IPS DF 4.7 (cell line): ENCODE data around the gene MIEN1.
"Not testable (repeated sequence)": the region's sequence is repeated elsewhere in the genome, so short reads cannot be mapped to it uniquely, and the experiment has no call there.

Experiments used
- DNase-seq: peaks from one replicate; pipeline ENCODE4 v3.0.0-alpha.2; 2013; ENCODE audit warnings: low spot score; ENCODE audit errors: extremely low read depth

MIEN1 gene

DNA sequence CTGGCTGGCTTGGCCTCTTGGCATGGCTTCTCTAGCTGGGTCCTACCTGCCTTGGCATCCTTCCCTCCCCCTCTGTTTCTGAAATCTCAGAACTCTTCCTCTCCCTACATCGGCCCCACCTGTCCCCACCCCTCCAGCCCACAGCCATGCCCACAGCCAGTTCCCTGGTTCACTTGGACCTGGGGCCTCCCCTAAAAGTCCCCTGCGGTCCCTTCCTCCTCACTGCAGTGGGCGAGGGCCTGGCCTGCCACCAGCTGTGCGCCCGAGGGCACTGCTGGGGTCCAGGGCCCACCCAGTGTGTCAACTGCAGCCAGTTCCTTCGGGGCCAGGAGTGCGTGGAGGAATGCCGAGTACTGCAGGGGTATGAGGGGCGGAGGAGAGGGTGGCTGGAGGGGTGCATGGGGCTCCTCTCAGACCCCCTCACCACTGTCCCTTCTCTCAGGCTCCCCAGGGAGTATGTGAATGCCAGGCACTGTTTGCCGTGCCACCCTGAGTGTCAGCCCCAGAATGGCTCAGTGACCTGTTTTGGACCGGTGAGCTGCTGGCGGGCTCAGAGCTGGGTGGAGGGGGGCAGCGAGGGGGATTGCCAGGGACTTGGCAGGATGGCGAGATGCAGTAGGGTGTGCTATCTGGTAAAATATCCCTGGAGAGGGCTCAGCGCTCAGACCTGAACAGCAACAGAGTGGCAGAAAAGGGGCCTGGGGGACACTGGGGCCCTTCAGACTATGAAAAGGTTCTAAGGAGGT, 14.1 kb downstream of the MIEN1 start:
- DNase-seq: no peak

DNA sequence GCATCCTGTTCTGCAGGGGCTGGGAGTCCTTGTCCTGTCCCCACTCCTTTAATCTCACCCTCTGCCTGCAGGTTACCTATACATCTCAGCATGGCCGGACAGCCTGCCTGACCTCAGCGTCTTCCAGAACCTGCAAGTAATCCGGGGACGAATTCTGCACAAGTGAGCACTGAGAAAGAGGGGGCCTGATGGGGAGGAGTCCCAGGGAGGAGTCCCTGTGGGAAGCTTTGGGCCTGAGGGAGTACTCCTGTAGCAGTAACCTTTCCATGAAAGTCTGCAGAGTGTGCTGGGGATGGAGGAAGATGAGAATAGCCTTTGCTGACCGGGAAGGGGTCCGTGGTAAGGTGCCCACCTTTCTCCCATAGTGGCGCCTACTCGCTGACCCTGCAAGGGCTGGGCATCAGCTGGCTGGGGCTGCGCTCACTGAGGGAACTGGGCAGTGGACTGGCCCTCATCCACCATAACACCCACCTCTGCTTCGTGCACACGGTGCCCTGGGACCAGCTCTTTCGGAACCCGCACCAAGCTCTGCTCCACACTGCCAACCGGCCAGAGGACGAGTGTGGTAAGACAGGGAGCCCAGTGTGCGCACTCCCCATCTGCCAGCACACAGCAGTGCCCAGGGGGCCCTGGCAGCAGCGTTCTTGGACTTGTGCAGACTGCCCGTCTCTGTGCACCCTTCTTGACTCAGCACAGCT, 14.8 kb downstream of the MIEN1 start:
- no peak for DNase-seq

DNA sequence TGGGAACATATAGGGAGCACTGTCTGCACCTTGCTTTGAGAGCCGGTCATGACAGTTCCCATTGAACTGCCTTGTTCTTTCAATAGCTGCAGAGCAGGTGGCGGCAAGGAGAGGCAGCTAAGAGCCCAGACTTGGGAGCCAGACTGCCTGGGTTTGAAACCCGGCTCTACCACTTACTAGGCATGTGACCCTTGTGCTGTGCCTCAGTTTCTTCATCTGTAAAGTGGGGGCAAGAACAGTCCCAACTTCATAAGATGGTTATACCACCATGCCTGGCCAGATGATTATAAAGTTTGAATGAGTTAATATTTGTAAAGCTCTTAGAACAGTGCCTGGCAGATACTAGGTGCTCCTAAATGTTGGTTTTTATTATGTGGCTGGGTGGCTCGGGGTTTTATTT, 16.1 kb downstream of the MIEN1 start:
- no peak for DNase-seq

DNA sequence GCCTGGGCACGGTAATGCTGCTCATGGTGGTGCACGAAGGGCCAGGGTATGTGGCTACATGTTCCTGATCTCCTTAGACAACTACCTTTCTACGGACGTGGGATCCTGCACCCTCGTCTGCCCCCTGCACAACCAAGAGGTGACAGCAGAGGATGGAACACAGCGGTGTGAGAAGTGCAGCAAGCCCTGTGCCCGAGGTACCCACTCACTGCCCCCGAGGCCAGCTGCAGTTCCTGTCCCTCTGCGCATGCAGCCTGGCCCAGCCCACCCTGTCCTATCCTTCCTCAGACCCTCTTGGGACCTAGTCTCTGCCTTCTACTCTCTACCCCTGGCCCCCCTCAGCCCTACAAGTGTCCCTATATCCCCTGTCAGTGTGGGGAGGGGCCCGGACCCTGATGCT, 18.5 kb downstream of the MIEN1 start:
- no peak for DNase-seq

DNA sequence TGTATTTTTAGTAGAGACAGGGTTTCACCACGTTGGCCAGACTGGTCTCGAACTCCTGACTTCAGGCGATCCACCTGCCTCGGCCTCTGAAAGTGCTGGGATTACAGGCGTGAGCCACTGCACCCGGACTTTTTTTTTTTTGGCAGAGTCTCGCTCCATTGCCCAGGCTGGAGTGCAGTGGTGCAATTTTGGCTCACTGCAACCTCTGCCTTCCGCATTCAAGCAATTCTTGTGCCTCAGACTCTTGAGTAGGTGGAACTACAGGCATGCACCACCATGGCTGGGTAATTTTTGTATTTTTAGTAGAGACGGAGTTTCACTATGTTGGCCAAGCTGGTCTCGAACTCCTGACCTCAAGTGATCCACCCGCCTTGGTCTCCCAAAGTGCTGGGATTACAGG, 19.3 kb downstream of the MIEN1 start:
- not testable (repeated sequence) for DNase-seq

DNA sequence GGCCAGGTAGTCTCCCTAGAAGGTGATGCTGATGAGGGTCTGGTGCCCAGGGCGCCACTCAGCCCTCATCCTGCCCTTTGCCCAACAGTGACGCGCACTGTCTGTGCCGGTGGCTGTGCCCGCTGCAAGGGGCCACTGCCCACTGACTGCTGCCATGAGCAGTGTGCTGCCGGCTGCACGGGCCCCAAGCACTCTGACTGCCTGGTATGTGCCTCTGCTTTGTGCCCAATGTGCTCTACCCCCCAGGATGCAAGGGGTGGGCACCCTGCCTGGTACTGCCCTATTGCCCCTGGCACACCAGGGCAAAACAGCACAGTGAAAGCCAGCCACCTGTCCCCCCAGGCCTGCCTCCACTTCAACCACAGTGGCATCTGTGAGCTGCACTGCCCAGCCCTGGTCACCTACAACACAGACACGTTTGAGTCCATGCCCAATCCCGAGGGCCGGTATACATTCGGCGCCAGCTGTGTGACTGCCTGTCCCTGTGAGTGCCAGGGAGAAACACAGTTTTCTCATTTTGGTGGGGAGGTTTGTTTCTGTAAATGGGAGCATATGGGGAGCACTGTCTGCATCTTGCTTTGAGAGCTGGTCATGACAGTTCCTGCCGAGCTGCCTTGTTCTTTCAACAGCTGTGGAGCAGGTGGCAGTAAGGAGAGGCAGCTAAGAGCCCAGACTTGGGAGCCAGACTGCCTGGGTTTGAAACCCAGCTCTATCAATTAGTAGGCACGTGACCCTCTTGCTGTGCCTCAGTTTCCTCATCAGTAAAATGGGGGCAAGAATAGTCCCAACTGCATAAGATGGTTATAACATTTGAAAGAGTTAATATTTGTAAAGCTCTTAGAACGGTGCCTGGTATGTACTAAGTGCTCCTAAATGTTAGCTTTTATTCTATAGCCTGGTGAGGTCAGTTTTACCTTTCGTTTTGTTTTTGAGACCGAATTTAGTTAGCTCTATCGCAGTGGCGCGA, 20.1 kb downstream of the MIEN1 start:
- DNase-seq: no peak

DNA sequence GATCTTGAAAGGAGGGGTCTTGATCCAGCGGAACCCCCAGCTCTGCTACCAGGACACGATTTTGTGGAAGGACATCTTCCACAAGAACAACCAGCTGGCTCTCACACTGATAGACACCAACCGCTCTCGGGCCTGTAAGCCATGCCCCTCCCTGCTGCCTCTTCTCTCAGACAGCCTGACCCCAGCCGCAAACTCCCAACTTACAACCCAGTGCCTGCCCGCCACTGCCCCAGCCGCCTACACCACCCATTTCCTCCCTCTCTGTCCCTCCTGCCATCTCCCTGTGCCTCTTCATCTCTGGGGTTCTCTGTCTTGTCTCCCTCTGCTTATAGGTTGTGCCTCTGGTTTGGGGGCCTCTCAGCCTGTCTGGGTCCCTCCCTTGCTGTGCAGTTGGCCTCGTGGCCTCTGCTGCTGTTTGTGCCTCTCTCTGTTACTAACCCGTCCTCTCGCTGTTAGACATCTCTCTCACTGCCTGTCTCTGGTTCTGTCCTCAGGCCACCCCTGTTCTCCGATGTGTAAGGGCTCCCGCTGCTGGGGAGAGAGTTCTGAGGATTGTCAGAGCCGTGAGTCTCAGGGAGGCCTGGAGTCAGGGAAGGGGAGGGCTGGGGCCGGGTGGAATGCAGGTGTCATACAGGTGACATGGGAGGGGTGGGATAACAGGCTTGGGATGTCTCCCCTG, 20.9 kb downstream of the MIEN1 start:
- no peak for DNase-seq

DNA sequence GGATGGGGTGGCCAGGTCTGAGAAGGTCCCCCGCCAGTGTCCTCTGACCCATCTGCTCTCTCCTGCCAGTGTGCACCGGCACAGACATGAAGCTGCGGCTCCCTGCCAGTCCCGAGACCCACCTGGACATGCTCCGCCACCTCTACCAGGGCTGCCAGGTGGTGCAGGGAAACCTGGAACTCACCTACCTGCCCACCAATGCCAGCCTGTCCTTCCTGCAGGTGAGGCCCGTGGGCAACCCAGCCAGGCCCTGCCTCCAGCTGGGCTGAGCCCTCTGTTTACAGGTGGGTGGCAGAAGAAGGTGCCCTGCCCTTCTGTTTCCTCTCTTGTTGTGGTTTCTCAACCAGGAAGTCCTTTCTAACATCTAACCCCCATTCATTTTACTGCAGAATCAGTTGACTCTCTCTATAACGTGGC, 23.4 kb downstream of the MIEN1 start:
- DNase-seq: no peak

DNA sequence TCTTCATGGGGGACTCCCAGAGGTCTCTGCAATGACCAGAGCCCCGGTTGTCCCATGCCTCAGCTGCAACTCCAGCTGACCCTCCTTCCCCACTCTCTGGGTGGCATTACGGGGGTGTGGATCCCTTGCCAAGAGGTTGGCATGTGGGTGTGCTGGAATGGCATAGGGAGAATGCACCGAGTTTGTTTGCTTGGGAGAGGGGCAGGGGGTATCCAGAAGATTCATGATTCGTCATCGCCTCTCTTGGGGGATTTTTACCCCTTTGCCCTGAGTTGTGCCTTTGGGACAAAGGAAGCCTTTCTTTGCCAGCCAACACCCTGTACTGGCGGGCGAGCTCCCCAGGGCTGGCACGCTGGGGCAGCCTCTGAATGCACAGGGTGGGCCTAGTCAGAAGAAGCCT, 23.9 kb downstream of the MIEN1 start:
- no peak for DNase-seq

DNA sequence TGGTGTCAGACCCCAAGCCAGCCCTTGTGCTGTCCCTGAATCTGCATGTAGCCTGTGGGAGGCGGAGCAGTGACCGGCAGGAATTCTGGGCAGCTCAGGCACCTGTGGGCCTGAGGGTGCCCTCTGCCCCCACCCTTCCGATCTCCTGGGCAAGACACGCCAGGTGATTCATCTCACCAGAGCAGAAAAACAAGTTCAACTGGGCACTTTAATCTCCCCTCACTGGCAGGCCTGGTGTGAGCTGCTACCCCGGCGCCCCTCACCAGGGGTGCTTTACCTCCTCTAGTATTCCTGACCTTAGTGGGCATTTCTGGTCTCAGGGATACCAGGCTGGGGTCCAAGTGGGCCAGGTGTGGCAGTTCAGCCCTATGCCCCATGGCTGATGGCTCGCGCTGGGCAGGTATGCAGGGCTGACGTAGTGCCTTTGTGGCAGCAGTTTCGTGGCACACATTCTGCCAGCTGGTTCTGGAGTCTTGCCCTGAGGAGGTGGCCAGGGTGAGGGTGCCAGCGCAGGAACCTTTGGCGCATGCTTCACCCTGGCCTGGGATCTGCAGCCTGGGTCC, 24.5 kb downstream of the MIEN1 start:
- DNase-seq: no peak

DNA sequence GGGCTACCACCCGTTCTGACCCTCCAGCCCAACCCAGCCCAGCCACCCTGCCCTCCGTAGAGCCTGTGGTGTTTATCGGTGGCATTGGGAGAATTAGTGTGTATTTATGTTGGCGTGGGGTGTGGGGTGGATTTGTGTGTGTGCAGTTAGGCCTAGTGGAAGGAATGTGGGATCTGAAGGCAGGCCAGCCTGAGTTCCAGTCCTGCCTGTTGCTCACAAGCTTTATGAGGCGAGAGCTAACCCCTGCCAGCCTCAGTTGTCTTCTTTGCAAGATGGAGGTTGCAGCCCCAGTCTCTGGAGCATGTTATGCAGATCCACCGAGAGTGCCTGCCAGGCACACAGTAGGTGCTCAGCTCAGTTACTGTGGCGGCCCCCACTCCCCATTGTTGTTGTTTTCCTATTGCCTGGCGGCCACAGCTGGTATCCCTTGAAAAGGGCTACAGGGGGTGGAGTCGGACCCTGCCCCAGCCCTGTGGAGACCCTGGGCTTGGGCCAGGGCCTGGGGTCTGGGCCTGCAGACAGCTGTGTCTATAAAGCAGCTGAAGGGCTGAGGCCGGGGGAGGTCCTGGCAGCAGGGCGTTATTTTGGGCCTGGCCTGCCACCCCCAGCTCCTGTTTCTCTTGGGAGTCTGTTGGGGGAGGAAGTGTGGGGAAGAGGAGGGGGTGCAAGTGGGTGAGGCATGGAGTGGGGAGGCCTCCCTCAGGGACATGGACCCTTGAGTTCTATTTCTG, 25.3 kb downstream of the MIEN1 start:
- DNase-seq: no peak

DNA sequence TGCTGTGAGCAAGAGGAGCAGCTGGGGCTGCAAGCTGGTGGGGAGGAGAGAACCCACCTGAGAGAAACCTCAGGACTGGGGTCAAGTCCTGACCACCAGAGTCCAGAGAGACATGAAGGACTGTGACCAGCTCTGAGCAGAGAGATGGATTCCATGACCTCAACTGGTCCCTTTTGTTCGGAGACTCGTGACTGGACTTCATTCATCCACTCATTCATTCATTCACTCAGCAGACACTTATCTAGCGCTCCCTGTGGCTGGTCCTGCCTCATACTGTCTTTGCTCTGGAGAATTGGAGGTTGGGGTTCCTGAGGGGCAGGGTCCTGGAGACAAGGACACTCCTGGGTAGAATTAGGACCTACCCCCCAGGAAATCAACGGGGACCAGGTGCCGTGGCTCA, 26.4 kb downstream of the MIEN1 start:
- no peak for DNase-seq

DNA sequence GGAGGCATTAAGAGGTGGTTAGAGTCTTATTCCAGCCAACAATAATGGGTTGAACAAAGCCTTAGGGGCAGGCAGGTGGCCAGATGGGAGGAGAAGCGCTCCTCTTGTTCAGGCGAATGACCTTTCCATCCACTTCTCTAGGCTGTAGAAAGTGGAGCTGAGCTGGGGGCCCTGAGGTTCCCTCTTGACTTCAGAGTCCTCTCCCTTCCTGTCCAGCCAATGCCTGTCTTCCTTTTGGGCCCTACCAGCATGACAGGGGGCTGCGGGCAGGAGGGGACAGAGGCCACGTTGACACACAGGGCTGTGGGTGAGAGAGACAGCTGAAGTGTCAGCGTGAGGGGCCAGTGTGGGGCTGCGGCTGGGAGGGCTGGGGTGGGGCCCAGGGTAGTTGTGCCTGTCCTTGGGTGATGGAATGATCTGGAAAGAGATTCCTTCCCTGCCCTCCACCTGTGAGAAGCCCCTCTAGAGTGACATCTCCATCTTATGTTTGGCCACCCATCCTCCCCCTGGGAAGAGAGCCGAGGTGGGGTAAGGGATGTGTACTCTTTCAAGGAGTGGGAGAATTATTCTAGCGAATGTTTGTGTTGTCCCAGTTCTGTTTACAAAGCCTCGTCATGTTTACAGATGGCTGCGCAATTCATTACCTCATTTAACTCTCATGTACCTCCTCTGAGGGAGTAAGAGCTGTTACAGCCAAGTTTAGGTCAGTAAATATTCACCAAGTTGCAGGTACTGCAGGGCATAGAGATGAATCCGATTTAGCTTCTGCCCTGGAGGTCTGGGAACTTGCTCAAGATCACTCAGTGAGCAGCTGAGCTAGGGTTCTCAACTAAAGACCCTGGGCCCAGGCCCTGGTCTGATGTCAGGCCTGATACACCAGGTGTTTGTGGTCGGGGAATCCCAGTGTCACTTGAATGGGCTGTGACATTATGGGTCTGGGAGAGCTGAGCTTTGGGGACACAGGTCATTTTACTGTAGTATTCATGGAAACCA, 27.1 kb downstream of the MIEN1 start:
- DNase-seq: no peak

DNA sequence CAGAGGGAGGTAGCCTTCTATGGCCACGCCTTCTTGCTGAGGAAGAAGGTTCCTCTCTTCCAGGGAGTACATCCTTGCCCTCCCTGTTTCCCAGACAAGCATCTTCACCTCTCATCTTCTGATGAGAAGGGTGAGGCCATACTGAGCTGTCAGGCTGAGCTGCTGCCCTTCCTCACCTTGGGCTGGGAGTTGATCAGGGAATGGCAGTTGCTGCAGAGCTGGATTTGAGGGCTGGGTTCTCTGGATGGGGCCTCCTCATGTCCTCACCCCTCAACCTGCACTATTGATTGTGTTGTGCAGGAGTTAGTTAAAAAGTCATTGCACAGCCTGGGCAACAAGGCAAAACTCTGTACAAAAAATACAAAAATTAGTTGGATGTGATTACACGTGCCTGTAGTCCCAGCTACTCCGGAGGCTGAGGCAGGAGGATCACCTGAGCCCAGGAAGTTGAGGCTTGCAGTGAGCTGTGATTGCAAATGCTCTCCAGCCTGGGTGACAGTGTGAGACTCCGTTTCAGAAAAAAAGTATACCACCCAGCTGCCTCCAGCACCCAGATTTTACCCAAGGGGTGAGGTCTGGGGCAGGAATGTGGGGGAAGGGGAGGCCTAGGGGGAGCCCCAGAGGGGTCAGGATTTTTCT, 28.4 kb downstream of the MIEN1 start:
- no peak for DNase-seq

DNA sequence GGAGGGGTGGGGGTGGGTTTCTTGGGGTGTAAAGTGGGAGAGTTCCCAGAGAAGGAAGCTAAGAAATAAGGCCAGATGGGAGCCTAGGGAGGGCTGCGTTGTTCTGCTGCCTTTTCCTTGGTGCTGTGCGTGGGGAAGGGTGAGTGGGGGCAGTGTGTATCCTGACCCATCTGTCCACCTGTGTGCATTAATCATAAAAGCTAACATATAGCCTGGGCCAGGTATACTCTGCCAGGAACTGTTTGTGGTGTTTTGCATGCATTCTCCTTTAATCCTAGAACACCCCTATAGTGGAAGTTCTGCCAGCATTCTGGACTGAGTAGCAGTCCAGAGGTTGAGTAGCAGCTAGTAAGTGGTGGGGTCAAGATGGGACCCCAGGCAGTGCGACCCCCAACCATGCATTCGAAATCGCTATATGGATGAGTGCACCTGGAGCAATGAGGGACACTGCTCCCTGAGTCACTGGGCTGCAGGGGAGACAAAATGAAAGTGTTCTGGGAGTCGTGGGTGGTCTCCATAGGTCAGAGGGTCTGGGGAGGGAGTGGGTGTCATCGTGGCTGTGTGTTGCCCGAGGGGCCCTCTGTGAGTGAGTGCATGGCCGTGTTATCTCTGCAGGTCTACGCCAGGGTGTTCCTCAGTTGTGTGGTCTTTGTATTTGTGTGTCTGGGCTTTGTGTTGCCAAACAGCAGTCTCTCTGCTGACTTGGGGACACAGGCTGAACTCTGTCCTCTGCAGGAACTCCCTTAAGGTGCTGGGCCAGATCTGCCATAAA, 29.1 kb downstream of the MIEN1 start:
- no peak for DNase-seq

DNA sequence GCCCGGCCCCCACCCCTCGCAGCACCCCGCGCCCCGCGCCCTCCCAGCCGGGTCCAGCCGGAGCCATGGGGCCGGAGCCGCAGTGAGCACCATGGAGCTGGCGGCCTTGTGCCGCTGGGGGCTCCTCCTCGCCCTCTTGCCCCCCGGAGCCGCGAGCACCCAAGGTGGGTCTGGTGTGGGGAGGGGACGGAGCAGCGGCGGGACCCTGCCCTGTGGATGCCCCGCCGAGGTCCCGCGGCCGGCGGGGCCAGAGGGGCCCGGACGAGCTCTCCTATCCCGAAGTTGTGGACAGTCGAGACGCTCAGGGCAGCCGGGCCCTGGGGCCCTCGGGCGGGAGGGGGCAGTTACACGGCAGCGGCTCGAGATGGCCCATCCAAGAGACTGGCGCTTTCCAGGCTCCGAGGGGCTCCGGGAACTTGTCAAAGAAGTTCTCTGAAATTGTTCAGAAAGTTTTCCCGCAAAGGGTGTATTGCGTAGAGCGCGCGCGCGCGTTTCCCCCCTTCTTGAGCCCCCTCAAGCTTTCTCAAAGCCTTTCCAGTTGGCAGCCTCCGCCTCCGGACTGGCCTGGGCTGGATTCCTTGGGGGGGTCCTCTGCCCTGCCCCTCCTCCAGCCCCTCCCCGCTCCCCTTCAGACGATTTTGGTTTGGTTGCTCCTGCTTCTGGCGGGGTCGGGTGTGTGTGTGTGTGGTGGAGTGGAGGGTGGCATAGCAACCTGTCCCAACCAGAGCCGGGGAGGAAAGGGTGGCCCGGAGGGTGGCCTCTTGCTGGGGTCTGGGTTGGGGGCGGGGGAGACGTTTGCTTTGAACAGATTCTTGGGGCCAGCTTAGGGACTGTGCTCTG, 30.0 kb downstream of the MIEN1 start:
- no peak for DNase-seq

DNA sequence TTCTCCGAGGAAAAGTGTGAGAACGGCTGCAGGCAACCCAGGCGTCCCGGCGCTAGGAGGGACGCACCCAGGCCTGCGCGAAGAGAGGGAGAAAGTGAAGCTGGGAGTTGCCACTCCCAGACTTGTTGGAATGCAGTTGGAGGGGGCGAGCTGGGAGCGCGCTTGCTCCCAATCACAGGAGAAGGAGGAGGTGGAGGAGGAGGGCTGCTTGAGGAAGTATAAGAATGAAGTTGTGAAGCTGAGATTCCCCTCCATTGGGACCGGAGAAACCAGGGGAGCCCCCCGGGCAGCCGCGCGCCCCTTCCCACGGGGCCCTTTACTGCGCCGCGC, 30.5 kb downstream of the MIEN1 start, which contains the start of gene ERBB2:
TSS of gene ERBB2 (plus strand) at position 247 of the 330 bp plus-strand sequence. CDS start 175 bp downstream, outside the sequence.
- DNase-seq: no peak
